Lower leg skin (tissue), 4 donors: ENCODE results near the gene PREX1. TPM values are rescaled to one million over a fixed set of nuclear protein-coding genes. Genes with fewer than 3 reads are reported as not detected.

Experiments used
- DNase-seq, 2 donors: peaks; one replicate each; pipeline ENCODE4 v3.0.0-alpha.2; 2019; ENCODE audit warnings: low spot score in 2 of 2
- H3K4me3 ChIP-seq: fragments of 200-600 bp; sonication (generic); 2 replicates; pipeline ENCODE4 v1.5.1; 2017; ENCODE audit warnings: mild to moderate bottlenecking, low read depth; ENCODE audit not compliant: poor library complexity, severe bottlenecking
- POLR2A ChIP-seq, 2 donors: fragments of 450-650 bp; IDR thresholded peaks; one replicate each; pipeline ENCODE4 v1.6.1; 2016 to 2017; ENCODE audit warnings: antibody characterized with exemption in 2 of 2, mild to moderate bottlenecking in 1 of 2, moderate library complexity in 1 of 2
- WGBS, 2 donors: methylation state at CpG; one replicate each; pipeline ENCODE4 v1.1.5; 2018; 5-methylcytosine and 5-hydroxymethylcytosine counted together
- intact Hi-C: fragments of 100-400 bp; cut with DNase I; formaldehyde crosslinking; loops from one replicate; pipeline ENCODE4 v1.15.0; 2023; ENCODE audit warnings: low total_unique reads
- total RNA-seq, 4 donors: library from RNA; depleted of rRNA; stranded (reverse); fragments of >200 nt; gene quantifications; one replicate each; pipeline ENCODE4 v1.1.0, GENCODE V29; 2016
- TF ChIP-seq, protein P1 (sequence below), 3 donors: fragments of 450-650 bp; IDR thresholded peaks; one replicate each; pipeline ENCODE4 v1.5.1; 2016; ENCODE audit warnings: antibody characterized with exemption in 3 of 3, mild to moderate bottlenecking in 3 of 3, moderate library complexity in 2 of 3

PREX1 gene
- total RNA-seq, 4 donors from 2014 or later, result 5.4 to 18.6 (median 7.9) TPM

DNA sequence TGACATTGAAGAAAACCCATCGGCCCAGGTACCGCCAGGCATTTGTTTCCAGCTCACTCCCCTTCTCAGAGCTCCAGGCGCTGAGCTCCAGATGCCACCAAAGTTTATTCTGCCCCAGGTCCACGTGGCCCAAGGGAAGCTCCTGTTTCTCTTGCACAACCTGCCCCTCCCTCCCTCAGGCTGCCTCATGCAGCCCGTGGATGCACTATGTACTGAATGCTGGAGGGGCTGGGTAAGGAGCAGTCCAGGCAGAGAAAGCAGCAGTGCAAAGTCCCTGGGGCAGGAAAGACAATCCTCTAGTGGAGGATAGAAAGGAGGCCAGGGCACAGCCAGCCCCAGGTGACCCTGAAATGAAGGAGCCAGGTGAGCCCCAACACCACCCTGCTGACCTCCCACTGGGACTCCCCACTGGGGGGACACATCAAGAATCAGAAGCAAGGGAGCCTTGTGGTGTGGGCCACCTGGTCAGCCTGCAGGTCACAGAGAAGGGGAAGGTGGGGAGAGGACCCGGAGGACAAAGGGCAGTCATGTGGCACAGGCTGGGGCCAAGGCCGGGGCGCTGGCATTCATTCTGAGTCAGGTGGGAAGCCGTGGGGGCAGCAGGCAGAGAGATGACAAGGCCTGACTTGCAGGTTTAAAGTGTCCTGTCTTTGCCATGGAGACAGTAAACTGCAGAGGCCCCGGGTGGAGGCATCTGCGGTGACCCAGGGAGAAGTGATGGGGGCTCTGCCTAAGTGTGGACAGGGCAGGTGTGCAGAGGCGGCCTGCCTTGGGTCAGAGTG, 230.1 kb downstream of the PREX1 start:
- H3K4me3 ChIP-seq, result no peak overlapping the region
- WGBS, 2 donors, result 69 to 77% methylated on average over 12 of the region's 12 CpGs
- intact Hi-C loops, result no loop called here
- TF ChIP-seq, protein P1, sequence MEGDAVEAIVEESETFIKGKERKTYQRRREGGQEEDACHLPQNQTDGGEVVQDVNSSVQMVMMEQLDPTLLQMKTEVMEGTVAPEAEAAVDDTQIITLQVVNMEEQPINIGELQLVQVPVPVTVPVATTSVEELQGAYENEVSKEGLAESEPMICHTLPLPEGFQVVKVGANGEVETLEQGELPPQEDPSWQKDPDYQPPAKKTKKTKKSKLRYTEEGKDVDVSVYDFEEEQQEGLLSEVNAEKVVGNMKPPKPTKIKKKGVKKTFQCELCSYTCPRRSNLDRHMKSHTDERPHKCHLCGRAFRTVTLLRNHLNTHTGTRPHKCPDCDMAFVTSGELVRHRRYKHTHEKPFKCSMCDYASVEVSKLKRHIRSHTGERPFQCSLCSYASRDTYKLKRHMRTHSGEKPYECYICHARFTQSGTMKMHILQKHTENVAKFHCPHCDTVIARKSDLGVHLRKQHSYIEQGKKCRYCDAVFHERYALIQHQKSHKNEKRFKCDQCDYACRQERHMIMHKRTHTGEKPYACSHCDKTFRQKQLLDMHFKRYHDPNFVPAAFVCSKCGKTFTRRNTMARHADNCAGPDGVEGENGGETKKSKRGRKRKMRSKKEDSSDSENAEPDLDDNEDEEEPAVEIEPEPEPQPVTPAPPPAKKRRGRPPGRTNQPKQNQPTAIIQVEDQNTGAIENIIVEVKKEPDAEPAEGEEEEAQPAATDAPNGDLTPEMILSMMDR (IDR thresholded peaks at IDR 0.05), result no peak
- no peak for TF ChIP-seq POLR2A (IDR thresholded peaks at IDR 0.05)
- DNase-seq, result peak in 1 of 2 donors; percentile 69

DNA sequence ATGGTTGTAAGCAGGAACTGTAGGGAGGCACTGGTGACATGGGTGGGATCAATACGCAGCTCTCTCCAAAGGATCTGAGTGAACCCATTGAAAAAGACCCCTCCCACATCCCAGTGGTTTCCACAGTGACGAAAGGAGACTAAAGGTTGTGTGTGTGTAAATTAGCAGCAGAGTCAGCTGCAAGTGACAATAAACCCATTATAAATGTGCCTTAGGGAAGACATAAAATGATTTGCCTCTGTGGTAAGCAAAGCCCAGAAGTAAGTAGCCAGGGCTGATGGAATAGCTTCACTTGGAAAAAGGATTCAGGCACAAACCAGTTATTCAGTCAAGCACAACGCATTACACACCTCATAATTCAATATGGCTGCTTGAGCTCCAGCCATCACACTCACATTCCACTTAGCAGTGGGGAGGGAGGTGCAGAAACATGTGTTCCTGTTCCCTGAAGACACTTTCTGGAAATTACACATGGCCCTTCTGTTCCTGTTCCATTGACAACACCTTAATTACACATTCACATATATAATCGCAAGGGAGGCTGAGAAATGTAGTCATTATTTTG, 231.4 kb downstream of the PREX1 start:
- WGBS, 2 donors, result 91 to 92% methylated on average over 4 of the region's 4 CpGs
- TF ChIP-seq POLR2A (IDR thresholded peaks at IDR 0.05), result no peak
- TF ChIP-seq, protein P1 (IDR thresholded peaks at IDR 0.05), result no peak
- peak in 1 of 2 donors; percentile 29 for DNase-seq

DNA sequence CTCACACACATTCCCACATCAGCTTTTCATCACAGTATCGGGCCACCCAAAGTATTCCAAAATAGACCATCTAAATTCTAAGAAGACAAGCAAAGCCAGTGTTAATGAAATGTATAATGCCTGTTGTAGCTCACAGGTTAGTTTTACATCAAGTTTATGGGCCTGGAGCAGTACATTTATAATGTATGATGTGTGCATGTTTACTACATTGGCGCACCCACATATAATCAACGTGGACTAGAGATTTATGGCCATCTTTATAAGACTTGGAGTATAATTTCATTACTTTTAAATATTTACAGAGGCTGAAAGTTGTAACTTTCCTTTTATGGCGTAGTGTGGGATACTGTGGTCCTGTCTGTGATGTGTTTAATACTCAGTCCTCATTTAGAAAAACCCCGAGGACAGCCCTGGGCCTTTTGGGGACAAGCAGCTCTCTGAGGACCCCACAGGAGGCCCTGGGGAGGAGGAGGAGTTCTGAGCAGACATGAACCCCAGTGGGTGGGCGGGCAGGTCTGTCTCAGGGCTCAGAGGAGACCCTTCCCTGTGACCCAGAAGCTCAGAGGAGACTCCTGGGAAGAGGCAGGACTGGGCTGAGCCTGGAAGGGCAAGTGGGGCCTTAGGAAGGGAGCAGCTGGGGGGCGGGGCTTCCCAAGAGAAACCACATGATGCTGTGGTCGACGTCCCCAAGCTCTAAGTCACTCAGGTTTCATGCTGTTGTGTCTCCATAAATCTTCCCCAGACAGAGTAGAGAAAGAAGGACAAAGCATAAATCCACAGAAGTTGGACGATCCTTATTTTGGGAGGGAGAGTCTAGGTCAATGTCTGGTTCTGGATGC, 232.1 kb downstream of the PREX1 start:
- H3K4me3 ChIP-seq, result no peak overlapping the region
- 60 to 65% methylated on average over 10 of the region's 10 CpGs for WGBS, 2 donors
- DNase-seq, result peak in 1 of 2 donors; percentile 57
- TF ChIP-seq, protein P1 (IDR thresholded peaks at IDR 0.05), result no peak
- TF ChIP-seq POLR2A (IDR thresholded peaks at IDR 0.05), result no peak
- intact Hi-C loops, result no loop called here

More for the DNA sequence above, 231.4 kb downstream of the PREX1 start:
- intact Hi-C loops, result no loop called here
- H3K4me3 ChIP-seq, result no peak overlapping the region

DNA sequence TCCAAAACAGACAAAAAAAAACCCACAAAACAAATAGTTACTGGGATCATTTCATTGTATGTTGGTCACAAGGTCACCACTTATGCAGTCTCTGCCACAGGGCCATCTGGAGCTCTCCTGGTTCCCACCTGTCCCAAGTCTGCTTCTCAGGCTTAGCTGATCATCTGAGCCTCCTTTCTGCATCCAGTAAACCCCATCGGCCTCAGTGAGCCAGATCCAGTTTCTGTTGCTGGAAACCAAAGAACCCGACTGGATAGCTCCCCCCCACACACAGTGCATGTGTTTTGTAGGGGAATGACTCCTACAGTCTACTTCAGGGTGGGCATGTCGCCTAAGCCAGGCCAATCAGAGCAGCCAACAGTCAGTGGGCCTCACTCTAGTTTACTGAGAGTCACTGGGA, 233.3 kb downstream of the PREX1 start:
- no peak overlapping the region for H3K4me3 ChIP-seq
- 75 to 76% methylated on average over 3 of the region's 3 CpGs for WGBS, 2 donors
- DNase-seq, result peak in 1 of 2 donors; percentile 32
- no peak for TF ChIP-seq POLR2A (IDR thresholded peaks at IDR 0.05)
- TF ChIP-seq, protein P1 (IDR thresholded peaks at IDR 0.05), result no peak
- intact Hi-C loops, result no loop called here

DNA sequence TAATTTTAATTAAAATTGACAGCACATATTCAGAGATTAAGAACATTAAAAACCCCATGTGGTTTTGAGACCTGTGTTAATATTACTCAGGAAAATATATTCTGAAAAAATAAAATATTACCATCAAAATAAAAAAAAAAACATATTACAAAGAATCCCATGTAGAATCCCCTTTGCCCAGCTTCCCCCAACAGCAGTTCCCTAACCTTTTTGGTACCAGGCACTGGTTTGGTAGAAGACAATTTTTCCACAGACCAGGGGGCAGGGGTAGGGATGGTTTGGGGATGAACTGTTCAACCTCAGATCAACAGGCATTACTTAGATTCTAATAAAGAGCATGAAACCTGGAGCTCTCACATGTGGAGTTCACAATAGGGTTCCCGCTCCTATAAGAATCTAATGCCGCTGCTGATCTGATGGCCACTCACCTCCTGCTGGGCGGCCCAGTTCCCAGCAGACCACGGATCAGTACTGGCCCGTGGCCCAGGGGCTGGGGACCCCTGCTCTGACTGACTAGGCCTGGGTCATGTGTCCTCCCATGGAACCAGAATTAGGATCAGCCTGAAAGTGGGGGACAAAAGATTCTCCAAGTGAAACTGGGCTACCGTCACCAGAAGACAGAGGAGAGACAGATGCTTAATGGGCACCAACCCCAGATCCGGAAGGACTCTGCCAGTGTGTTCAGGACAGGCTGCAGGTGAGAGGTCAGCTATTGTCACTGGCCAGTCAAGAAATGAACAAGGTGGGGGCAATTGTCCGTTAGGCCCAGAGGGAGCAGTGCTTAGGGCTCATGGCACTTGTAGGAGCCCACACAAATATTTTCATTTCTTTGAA, 235.5 kb downstream of the PREX1 start:
- H3K4me3 ChIP-seq, result no peak overlapping the region
- TF ChIP-seq, protein P1 (IDR thresholded peaks at IDR 0.05), result no peak
- TF ChIP-seq POLR2A (IDR thresholded peaks at IDR 0.05), result no peak
- peak in 1 of 2 donors; percentile 61 for DNase-seq
- WGBS, 2 donors, result 90 to 91% methylated on average over 8 of the region's 8 CpGs
- intact Hi-C loops, result no loop called here
